DND-41 (cell line): ENCODE data around the gene GUF1.

ENCODE experiments used
- CTCF ChIP-seq: IDR thresholded peaks from 2 replicates; pipeline ENCODE4 v1.5.1; 2012; ENCODE audit warnings: borderline replicate concordance, low read length, moderate library complexity, mild to moderate bottlenecking; ENCODE audit not compliant: poor library complexity, severe bottlenecking; ENCODE audit errors: extremely low read depth
- EZH2 ChIP-seq: IDR thresholded peaks from 3 replicates; pipeline ENCODE4 v1.6.1; 2012; ENCODE audit warnings: borderline replicate concordance, low read depth, mild to moderate bottlenecking, moderate library complexity, low read length, inconsistent platforms; ENCODE audit not compliant: severe bottlenecking

GRCh38 chr4:44668526-44668925 is 9.7 kb upstream of the GUF1 start:
- TF ChIP-seq CTCF (no peak), EZH2 (no peak)
